AG09319 (cell line): ENCODE measurements around the gene STRN4.

Experiments used
- DNase-seq: peaks from one replicate; pipeline ENCODE4 v3.0.0-alpha.2; 2010; ENCODE audit warnings: low read depth; ENCODE audit errors: extremely low read depth
- CTCF ChIP-seq: IDR thresholded peaks from 2 replicates; pipeline ENCODE4 v1.5.1; 2011; ENCODE audit warnings: low read depth, mild to moderate bottlenecking, inconsistent platforms, low read length, moderate library complexity

The STRN4 gene

GRCh38 chr19:46727757-46728156 is 18.5 kb downstream of the STRN4 start:
- no peak for TF ChIP-seq CTCF
- no peak for DNase-seq

DNA sequence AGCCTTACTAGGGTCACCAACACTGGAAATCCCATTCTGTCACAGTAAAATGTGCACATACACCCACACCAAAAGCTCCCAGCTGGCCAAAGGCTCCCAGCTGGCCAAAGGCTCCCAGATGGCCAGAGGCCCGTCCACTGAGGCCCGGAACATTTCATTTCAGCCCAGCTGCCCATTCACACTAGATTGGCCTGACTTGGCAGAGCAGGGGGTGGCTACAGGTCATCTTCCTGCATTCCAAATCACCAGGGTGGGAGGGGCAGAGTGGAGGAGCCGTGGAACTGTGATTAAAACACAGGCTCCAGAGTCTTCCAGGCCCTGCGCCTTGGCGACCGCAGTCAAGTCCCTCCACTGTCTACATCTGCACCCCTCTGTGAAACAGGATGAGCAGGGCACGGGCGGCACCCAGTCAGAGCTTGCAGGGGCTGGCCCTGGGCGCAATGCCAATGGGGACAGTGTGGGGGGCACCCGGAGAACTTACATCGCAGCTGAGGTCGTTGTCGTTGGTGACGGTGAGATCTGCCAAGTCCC is 19.2 kb downstream of the STRN4 start:
- no peak for TF ChIP-seq CTCF
- no peak for DNase-seq

DNA sequence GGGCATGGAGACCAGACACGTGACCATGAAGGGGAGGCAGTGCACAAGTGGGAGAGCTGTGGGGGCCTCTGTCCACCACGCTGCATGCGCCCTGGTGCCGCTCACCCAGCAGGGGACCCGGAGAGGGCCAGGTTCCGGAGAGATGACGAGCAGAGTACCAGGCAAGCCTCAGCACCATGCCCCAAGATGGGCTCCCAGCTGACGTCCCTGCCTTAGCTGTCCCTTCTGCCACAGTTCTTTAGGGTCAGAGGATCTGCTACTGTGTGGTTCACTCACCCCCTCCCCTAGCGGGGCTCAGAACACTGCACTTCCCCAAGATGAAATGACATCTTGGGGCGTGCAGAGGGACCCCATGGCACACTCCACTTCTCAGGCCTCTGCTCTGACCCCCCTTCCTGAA is 19.7 kb downstream of the STRN4 start:
- no peak for TF ChIP-seq CTCF
- DNase-seq: no peak

DNA sequence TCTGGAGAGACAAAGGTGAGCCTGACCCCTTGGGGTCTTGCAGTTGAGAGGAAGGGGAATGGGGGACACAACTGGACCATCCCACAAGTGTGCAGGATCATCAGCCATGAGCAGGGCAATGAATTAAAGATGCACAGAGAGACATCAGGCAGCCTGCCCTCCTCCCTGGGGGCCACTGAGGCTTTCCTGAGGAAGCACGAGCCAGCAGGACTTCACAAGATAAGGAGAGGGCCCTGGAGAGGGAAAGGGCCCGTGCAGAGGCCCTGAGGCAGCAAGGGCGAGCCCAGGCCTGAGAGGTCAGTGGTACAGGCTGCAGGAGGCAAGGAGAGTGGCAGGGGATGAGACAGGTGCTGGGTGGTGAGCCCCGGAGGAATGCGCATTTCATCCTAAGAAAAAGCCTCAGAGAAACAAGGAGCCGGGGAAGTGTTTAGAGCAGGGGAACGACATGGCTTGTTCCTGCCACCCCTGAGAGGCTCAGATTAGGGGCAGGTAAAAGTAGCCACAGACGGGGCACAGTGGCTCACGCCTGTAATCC is 20.3 kb downstream of the STRN4 start:
- DNase-seq: no peak
- no peak for TF ChIP-seq CTCF

- no peak for DNase-seq
- no peak for TF ChIP-seq CTCF
These were observed 21.0 kb downstream of the STRN4 start for GRCh38 chr19:46725036-46725820.

DNA sequence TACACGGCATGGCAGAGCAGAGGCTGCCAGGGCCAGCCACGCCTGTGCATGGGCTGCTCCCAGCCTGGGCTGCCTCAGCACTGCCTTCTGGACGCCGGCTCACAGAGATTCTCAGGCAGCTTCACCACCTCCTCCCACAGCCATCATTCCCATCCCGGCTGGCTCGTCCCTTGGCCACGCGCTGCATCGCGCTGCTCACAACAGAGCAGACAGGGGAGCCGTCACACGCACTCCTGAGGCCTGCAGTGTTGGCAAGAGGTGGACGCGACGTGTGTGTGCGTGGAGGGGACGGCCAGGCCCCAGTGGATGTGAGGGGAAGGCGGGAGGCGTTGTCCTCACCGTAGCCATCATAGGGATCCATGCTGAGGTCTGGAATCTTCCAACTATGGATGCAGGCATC is 21.8 kb downstream of the STRN4 start:
- no peak for TF ChIP-seq CTCF
- no peak for DNase-seq

GRCh38 chr19:46723471-46723870 is 22.8 kb downstream of the STRN4 start:
- no peak for TF ChIP-seq CTCF
- no peak for DNase-seq
